Measurements from ENCODE around the gene SLC35E1. TPM values are rescaled to one million over a fixed set of nuclear protein-coding genes. Genes with fewer than 3 reads are reported as not detected.

The SLC35E1 gene
- total and polyA plus RNA-seq, 2 of the 13 experiments (the other 11 are each of a cell fraction or from before 2014, with no cell fraction given) = 21.2 to 46.5 TPM

DNA sequence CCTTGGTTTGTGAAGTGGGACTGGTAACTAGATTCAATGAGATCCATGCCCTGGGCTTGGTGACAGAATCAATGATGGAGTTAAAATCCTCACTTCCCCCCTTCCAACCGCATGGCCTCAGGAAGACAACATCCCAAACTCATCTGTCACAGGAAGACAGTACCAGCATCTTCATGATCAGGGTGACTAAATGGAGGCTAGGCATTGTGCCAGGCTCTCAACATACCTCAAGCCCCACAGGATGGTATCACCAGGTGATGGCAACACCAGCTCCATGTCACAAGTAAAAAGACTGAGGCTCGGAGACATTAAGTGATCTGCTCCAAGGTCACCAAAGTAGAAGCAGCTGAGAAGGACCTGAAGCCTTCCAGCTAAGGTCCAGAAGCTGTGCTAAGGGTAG is 41.6 kb upstream of the SLC35E1 start:
- FAIRE-seq = no peak
- intact Hi-C loops (cut with micrococcal nuclease; ENCODE audit: unreplicated experiment) = no loop called here
- no peak for ATAC-seq
- in situ Hi-C loops (cut with HindIII; ENCODE audit: extremely low pct_ligation_motif_present, low pct_unique_long_range_greater_than_20kb) = no loop called here
- H4K20me1 ChIP-seq (ENCODE audit: insufficient read depth, low read length) = peaks cover 6% of the 10 kb centered on the region; the same call in 1 of the 2 replicates
- no peak overlapping the region for H3K9ac ChIP-seq (ENCODE audit: insufficient read depth, low read depth, low read length)
- H3K27ac ChIP-seq (ENCODE audit: extremely low read length, insufficient read depth, low read length) = no peak overlapping the region
- H2AFZ ChIP-seq (ENCODE audit: low read length) = no peak overlapping the region
- H3K9me3 ChIP-seq (ENCODE audit: low read length) = no peaks in the 10 kb centered on the region
- ChIA-PET CTCF (ENCODE audit: low intra/inter-chr PET ratio, low total read pairs) (no interaction called here), POLR2A (no interaction called here)
- H3K79me2 ChIP-seq (ENCODE audit: insufficient read depth, low read length) = peaks cover 91% of the 10 kb centered on the region
- H3K27me3 ChIP-seq (ENCODE audit: control insufficient read depth in 1 of 2, insufficient read depth in 2 of 2, low read length in 2 of 2) = no peaks in the 10 kb centered on the region
- no peaks in the 10 kb centered on the region for H3K4me1 ChIP-seq (ENCODE audit: insufficient read depth, low read length)
- H3K4me3 ChIP-seq (replicated peaks in 1 of 3; ENCODE audit: insufficient read depth in 1 of 3, low read depth in 2 of 3, low read length in 3 of 3) = no peak overlapping the region
- no peaks in the 10 kb centered on the region; a peak in 1 of 5 replicates for H3K36me3 ChIP-seq (replicated peaks in 1 of 2; ENCODE audit: control insufficient read depth in 1 of 2, insufficient read depth in 2 of 2, low read length in 2 of 2)
- no peak for DNase-seq (ENCODE audit: low spot score)
- TF ChIP-seq ZFP90 (CRISPR knock-in tag; IDR thresholded peaks at IDR 0.05; ENCODE audit: borderline replicate concordance) = no peak
- TF ChIP-seq ZNF720 (CRISPR knock-in tag; IDR thresholded peaks at IDR 0.05) = no peak
- TF ChIP-seq PAWR (CRISPR knock-in tag; IDR thresholded peaks at IDR 0.05; ENCODE audit: borderline replicate concordance) = no peak
- TF ChIP-seq ZNF432 (CRISPR knock-in tag; IDR thresholded peaks at IDR 0.05; ENCODE audit: borderline replicate concordance) = no peak
- no peak for TF ChIP-seq IKZF5 (CRISPR knock-in tag; IDR thresholded peaks at IDR 0.05)
- no peak for TF ChIP-seq ZNF543 (CRISPR knock-in tag; IDR thresholded peaks at IDR 0.05)
- no peak for TF ChIP-seq ZBTB10 (CRISPR knock-in tag; IDR thresholded peaks at IDR 0.05; ENCODE audit: borderline replicate concordance)
- TF ChIP-seq SIX1 (CRISPR knock-in tag; IDR thresholded peaks at IDR 0.05; ENCODE audit: borderline replicate concordance) = no peak
- TF ChIP-seq ZNF75D (CRISPR knock-in tag; IDR thresholded peaks at IDR 0.05; ENCODE audit: borderline replicate concordance) = no peak
- no peak for TF ChIP-seq ZSCAN12 (CRISPR knock-in tag; IDR thresholded peaks at IDR 0.05)
- TF ChIP-seq SMAD9 (CRISPR knock-in tag; IDR thresholded peaks at IDR 0.05) = no peak
- TF ChIP-seq SPEN (CRISPR knock-in tag; IDR thresholded peaks at IDR 0.05; ENCODE audit: low read depth) = no peak
- TF ChIP-seq, protein P1, sequence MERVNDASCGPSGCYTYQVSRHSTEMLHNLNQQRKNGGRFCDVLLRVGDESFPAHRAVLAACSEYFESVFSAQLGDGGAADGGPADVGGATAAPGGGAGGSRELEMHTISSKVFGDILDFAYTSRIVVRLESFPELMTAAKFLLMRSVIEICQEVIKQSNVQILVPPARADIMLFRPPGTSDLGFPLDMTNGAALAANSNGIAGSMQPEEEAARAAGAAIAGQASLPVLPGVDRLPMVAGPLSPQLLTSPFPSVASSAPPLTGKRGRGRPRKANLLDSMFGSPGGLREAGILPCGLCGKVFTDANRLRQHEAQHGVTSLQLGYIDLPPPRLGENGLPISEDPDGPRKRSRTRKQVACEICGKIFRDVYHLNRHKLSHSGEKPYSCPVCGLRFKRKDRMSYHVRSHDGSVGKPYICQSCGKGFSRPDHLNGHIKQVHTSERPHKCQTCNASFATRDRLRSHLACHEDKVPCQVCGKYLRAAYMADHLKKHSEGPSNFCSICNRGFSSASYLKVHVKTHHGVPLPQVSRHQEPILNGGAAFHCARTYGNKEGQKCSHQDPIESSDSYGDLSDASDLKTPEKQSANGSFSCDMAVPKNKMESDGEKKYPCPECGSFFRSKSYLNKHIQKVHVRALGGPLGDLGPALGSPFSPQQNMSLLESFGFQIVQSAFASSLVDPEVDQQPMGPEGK (CRISPR knock-in tag; IDR thresholded peaks at IDR 0.05) = no peak
- TF ChIP-seq ZNF737 (CRISPR knock-in tag; IDR thresholded peaks at IDR 0.05; ENCODE audit: borderline replicate concordance) = no peak
- no peak for TF ChIP-seq ZNF747 (CRISPR knock-in tag; IDR thresholded peaks at IDR 0.05; ENCODE audit: borderline replicate concordance)
- TF ChIP-seq CSRNP1 (CRISPR knock-in tag; IDR thresholded peaks at IDR 0.05) = no peak
- no peak for TF ChIP-seq NFATC3 (CRISPR knock-in tag; IDR thresholded peaks at IDR 0.05)
- no peak for TF ChIP-seq ZSCAN9 (CRISPR knock-in tag; IDR thresholded peaks at IDR 0.05; ENCODE audit: borderline replicate concordance)
- WGBS (ENCODE audit: low lambda C conversion rate) = 90% methylated on average over 2 of the region's 2 CpGs
- BruUV-seq (replicated peaks) = no TSS peak
- H3K4me2 ChIP-seq (ENCODE audit: low read depth, low read length) = no peak overlapping the region

Measured in HepG2 (cell line).